Measurements from ENCODE around the gene MUC15. TPM values are rescaled to one million over a fixed set of nuclear protein-coding genes. Genes with fewer than 3 reads are reported as not detected.

Gene MUC15
- total and polyA plus RNA-seq, 2 donors (not counting 1 experiment from before 2014, with no cell fraction given), result not detected

GRCh38 chr11:26579683-26580082 lies 7.6 kb upstream of the MUC15 start:
- Mint-ChIP-seq H3K4me3 (no peak overlapping the region), H3K27ac (no peak overlapping the region), H3K4me1 (no peaks in the 10 kb centered on the region), H3K27me3 (no peaks in the 10 kb centered on the region), H3K9me3 (ENCODE audit: insufficient read depth) (no peaks in the 10 kb centered on the region)
- TF ChIP-seq EZH2 (IDR thresholded peaks at IDR 0.05; ENCODE audit: borderline replicate concordance, insufficient read depth, low read depth, low read length, poor library complexity, severe bottlenecking) (no peak), CTCF (IDR thresholded peaks at IDR 0.05) (no peak)
- Histone ChIP-seq H3K4me3 (ENCODE audit: control extremely low read depth in 1 of 5, extremely low read depth in 1 of 5, insufficient read depth in 1 of 5, low read depth in 2 of 5, low read length in 4 of 5) (no peak overlapping the region), H3K27me3 (replicated peaks in 1 of 4; ENCODE audit: control extremely low read depth in 1 of 4, control insufficient read depth in 3 of 4, insufficient read depth in 4 of 4, low read length in 3 of 4) (no peaks in the 10 kb centered on the region), H2AFZ (ENCODE audit: insufficient read depth, low read depth, low read length, poor library complexity, severe bottlenecking) (no peak overlapping the region), H3K79me2 (ENCODE audit: control insufficient read depth, insufficient read depth, low read length) (no peaks in the 10 kb centered on the region), H3K27ac (ENCODE audit: low read length in 2 of 2) (no peak overlapping the region), H3K4me1 (ENCODE audit: control insufficient read depth in 2 of 2, insufficient read depth in 2 of 2, low read length in 2 of 2) (no peaks in the 10 kb centered on the region), H4K20me1 (ENCODE audit: control insufficient read depth, insufficient read depth, low read length, poor library complexity, severe bottlenecking) (no peaks in the 10 kb centered on the region), H3K4me2 (replicated peaks; ENCODE audit: low read depth, low read length, poor library complexity, severe bottlenecking) (no peak overlapping the region), H3K36me3 (replicated peaks in 1 of 2; ENCODE audit: control extremely low read depth in 1 of 2, control insufficient read depth in 1 of 2, extremely low read depth in 1 of 2, insufficient read depth in 2 of 2, low read length in 1 of 2) (no peaks in the 10 kb centered on the region), H3K9ac (ENCODE audit: low read length) (no peak overlapping the region), H3K9me3 (ENCODE audit: control extremely low read depth in 1 of 3, control insufficient read depth in 2 of 3, insufficient read depth in 1 of 3, low read length in 2 of 3) (no peaks in the 10 kb centered on the region)
- no CpG with 5 or more reads among the region's 2 CpGs for WGBS (ENCODE audit: insufficient coverage)
- intact Hi-C loops (cut with micrococcal nuclease), result no loop called here
- POLR2A ChIA-PET, result no interaction called here
- no peak for ATAC-seq (ENCODE audit: low read depth)
- CTCF ChIA-PET, result no interaction called here
- no peak for DNase-seq

GRCh38 chr11:26578998-26579661 lies 7.1 kb upstream of the MUC15 start:
- Histone ChIP-seq H4K20me1 (ENCODE audit: control insufficient read depth, insufficient read depth, low read length, poor library complexity, severe bottlenecking) (no peaks in the 10 kb centered on the region), H2AFZ (ENCODE audit: insufficient read depth, low read depth, low read length, poor library complexity, severe bottlenecking) (no peak overlapping the region), H3K36me3 (replicated peaks in 1 of 2; ENCODE audit: control extremely low read depth in 1 of 2, control insufficient read depth in 1 of 2, extremely low read depth in 1 of 2, insufficient read depth in 2 of 2, low read length in 1 of 2) (no peaks in the 10 kb centered on the region), H3K27me3 (replicated peaks in 1 of 4; ENCODE audit: control extremely low read depth in 1 of 4, control insufficient read depth in 3 of 4, insufficient read depth in 4 of 4, low read length in 3 of 4) (no peaks in the 10 kb centered on the region), H3K4me1 (ENCODE audit: control insufficient read depth in 2 of 2, insufficient read depth in 2 of 2, low read length in 2 of 2) (no peaks in the 10 kb centered on the region), H3K79me2 (ENCODE audit: control insufficient read depth, insufficient read depth, low read length) (no peaks in the 10 kb centered on the region), H3K4me2 (replicated peaks; ENCODE audit: low read depth, low read length, poor library complexity, severe bottlenecking) (no peak overlapping the region), H3K27ac (ENCODE audit: low read length in 2 of 2) (no peak overlapping the region), H3K9me3 (ENCODE audit: control extremely low read depth in 1 of 3, control insufficient read depth in 2 of 3, insufficient read depth in 1 of 3, low read length in 2 of 3) (no peaks in the 10 kb centered on the region), H3K4me3 (ENCODE audit: control extremely low read depth in 1 of 5, extremely low read depth in 1 of 5, insufficient read depth in 1 of 5, low read depth in 2 of 5, low read length in 4 of 5) (no peak overlapping the region), H3K9ac (ENCODE audit: low read length) (no peak overlapping the region)
- Mint-ChIP-seq H3K27ac (no peak overlapping the region), H3K27me3 (no peaks in the 10 kb centered on the region), H3K4me3 (no peak overlapping the region), H3K9me3 (ENCODE audit: insufficient read depth) (no peaks in the 10 kb centered on the region), H3K4me1 (no peaks in the 10 kb centered on the region)
- DNase-seq (no peak), ATAC-seq (ENCODE audit: low read depth) (no peak)
- intact Hi-C loops (cut with micrococcal nuclease), result no loop called here
- POLR2A ChIA-PET, result no interaction called here
- WGBS (ENCODE audit: insufficient coverage), result no CpG with 5 or more reads among the region's 1 CpG
- TF ChIP-seq CTCF (IDR thresholded peaks at IDR 0.05) (no peak), EZH2 (IDR thresholded peaks at IDR 0.05; ENCODE audit: borderline replicate concordance, insufficient read depth, low read depth, low read length, poor library complexity, severe bottlenecking) (no peak)
- CTCF ChIA-PET, result no interaction called here

All from B cell (primary cell).